GM12878 (cell line): Measurements from ENCODE around the gene TAS2R38. TPM values are rescaled to one million over a fixed set of nuclear protein-coding genes. Genes with fewer than 3 reads are reported as not detected.

Source experiments
- ATAC-seq: fragments of 200-7000 bp; cut with Tn5 transposase; 3 replicates; pipeline ENCODE4 v1.9.1; 2020; ENCODE audit warnings: mild to moderate bottlenecking, moderate library complexity
- BruUV-seq: library from RNA; stranded (reverse); fragments of 400-500 nt; replicated peaks from 2 replicates; lab custom pipeline; 2021; lab: Mats Ljungman, UMichigan
- CTCF ChIA-PET: fragments of 300-600 bp; sonication (Branson Sonifier 250); formaldehyde crosslinking; extraction: SDS; loops from one replicate; lab custom pipeline; 2021; ENCODE audit warnings: inconsistent platforms; lab: Yijun Ruan, JAX
- POLR2A ChIA-PET: fragments of 350-600 bp; formaldehyde crosslinking; extraction: SDS; loops from one replicate; lab custom pipeline; 2021; ENCODE audit warnings: inconsistent platforms; lab: Charles Lee
- RAD21 ChIA-PET: fragments of 300-600 bp; sonication (Branson Sonifier 250); formaldehyde crosslinking; loops from one replicate; lab custom pipeline; 2023; ENCODE audit warnings: antibody characterized with exemption; ENCODE audit not compliant: unreplicated experiment; lab: Charles Lee
- SMC1A ChIA-PET: fragments of 300-600 bp; sonication (Branson Sonifier 250); formaldehyde crosslinking; loops from one replicate; lab custom pipeline; 2023; ENCODE audit not compliant: unreplicated experiment, uncharacterized antibody; lab: Charles Lee
- DNase-seq: peaks from one replicate; pipeline ENCODE4 v3.0.0-alpha.2; 2011; ENCODE audit warnings: low read depth, low spot score
- FAIRE-seq: peaks from 3 replicates; lab custom pipeline; 2011; peaks lifted over from hg19 to GRCh38; lab: Jason Lieb, UNC
- H2AFZ ChIP-seq: 2 replicates; pipeline ENCODE4 v1.6.0; 2011; ENCODE audit warnings: low read depth, low read length, control low read depth; ENCODE audit not compliant: control insufficient read depth
- H3K27ac ChIP-seq: 2 replicates; pipeline ENCODE4 v1.5.1; 2011; ENCODE audit warnings: control low read depth; ENCODE audit not compliant: control insufficient read depth, insufficient read depth
- H3K27me3 ChIP-seq, 2 experiments: replicated peaks in 1 of 2; 2 replicates each; pipeline versions ENCODE4 v1.6.0 to v1.6.1; 2011; ENCODE audit warnings: low read length in 1 of 2; ENCODE audit not compliant: control insufficient read depth in 2 of 2, insufficient read depth in 2 of 2
- H3K36me3 ChIP-seq, 2 experiments: 2 replicates each; pipeline ENCODE4 v1.5.1; 2011; ENCODE audit warnings: low read length in 1 of 2; ENCODE audit not compliant: control insufficient read depth in 2 of 2, insufficient read depth in 2 of 2
- H3K4me1 ChIP-seq: 2 replicates; pipeline ENCODE4 v1.6.1; 2011; ENCODE audit warnings: mild to moderate bottlenecking, low read length, moderate library complexity, mixed read lengths; ENCODE audit not compliant: control insufficient read depth, insufficient read depth
- H3K4me2 ChIP-seq: 2 replicates; pipeline ENCODE4 v1.6.0; 2011; ENCODE audit warnings: control low read depth; ENCODE audit not compliant: control insufficient read depth, insufficient read depth
- H3K4me3 ChIP-seq: fragments of 200-600 bp; sonication (generic); 2 replicates; pipeline ENCODE4 v1.5.1; 2016
- H3K79me2 ChIP-seq: 2 replicates; pipeline ENCODE4 v1.6.0; 2011; ENCODE audit warnings: low read length; ENCODE audit not compliant: control insufficient read depth, insufficient read depth
- H3K9ac ChIP-seq: 2 replicates; pipeline ENCODE4 v1.8.0; 2011; ENCODE audit warnings: low read length, control low read depth, mixed read lengths; ENCODE audit not compliant: control insufficient read depth, insufficient read depth
- H3K9me3 ChIP-seq: replicated peaks from 3 replicates; pipeline ENCODE4 v1.5.1; 2011; ENCODE audit warnings: mild to moderate bottlenecking, low read length; ENCODE audit not compliant: control insufficient read depth, insufficient read depth
- H4K20me1 ChIP-seq: 2 replicates; pipeline ENCODE4 v1.6.0; 2011; ENCODE audit not compliant: control insufficient read depth, insufficient read depth
- BACH1 ChIP-seq: fragments of 450-650 bp; IDR thresholded peaks from 2 replicates; pipeline ENCODE4 v1.6.1; 2017; ENCODE audit warnings: mild to moderate bottlenecking, borderline replicate concordance
- IKZF1 ChIP-seq: fragments of 450-650 bp; conservative IDR thresholded peaks from 2 replicates; pipeline ENCODE4 v1.6.1; 2017; ENCODE audit warnings: antibody characterized with exemption, mild to moderate bottlenecking
- MYC ChIP-seq: IDR thresholded peaks from 2 replicates; pipeline ENCODE4 v1.6.1; 2011; ENCODE audit warnings: mild to moderate bottlenecking, low read length, moderate library complexity, inconsistent platforms; ENCODE audit not compliant: insufficient read depth, insufficient replicate concordance, insufficient read length, severe bottlenecking
- RAD21 ChIP-seq: IDR thresholded peaks from 2 replicates; pipeline ENCODE4 v1.6.1; 2011; ENCODE audit warnings: mild to moderate bottlenecking, low read depth, low read length, moderate library complexity; ENCODE audit not compliant: insufficient read depth
- REST ChIP-seq: IDR thresholded peaks from 2 replicates; pipeline ENCODE4 v1.6.1; 2012; ENCODE audit warnings: mild to moderate bottlenecking, low read depth, low read length
- STAT1 ChIP-seq: fragments of 450-650 bp; conservative IDR thresholded peaks from 2 replicates; pipeline ENCODE4 v1.6.1; 2014; ENCODE audit warnings: antibody characterized with exemption, mild to moderate bottlenecking
- WRNIP1 ChIP-seq: IDR thresholded peaks from 2 replicates; pipeline ENCODE4 v1.6.1; 2011; ENCODE audit warnings: low read depth, low read length, improper control_type of control experiment, borderline replicate concordance
- ZBTB4 ChIP-seq: fragments of 450-650 bp; formaldehyde crosslinking; IDR thresholded peaks from 2 replicates; pipeline ENCODE4 v1.4.0; 2022; ENCODE audit warnings: mild to moderate bottlenecking, moderate library complexity
- ZNF217 ChIP-seq: fragments of 450-650 bp; IDR thresholded peaks from 2 replicates; pipeline ENCODE4 v1.6.1; 2017; ENCODE audit warnings: antibody characterized with exemption, mild to moderate bottlenecking
- WGBS: methylation state at CpG from one replicate; pipeline ENCODE4 v1.1.6; 2016; ENCODE audit warnings: low lambda C conversion rate; ENCODE audit not compliant: insufficient replicate concordance, insufficient coverage; ENCODE audit errors: missing lambda C conversion rate; 5-methylcytosine and 5-hydroxymethylcytosine counted together
- in situ Hi-C: fragments of 300-500 bp; cut with MboI; formaldehyde crosslinking; loops from 9 replicates; pipeline ENCODE4 v1.14.3; 2018; ENCODE audit warnings: mixed read lengths
- intact Hi-C: fragments of 100-400 bp; cut with micrococcal nuclease; formaldehyde crosslinking; loops from one replicate; pipeline ENCODE4 v1.14.2; 2022; ENCODE audit not compliant: unreplicated experiment
- polyA plus RNA-seq, 11 experiments: library from polyadenylated mRNA; depleted of rRNA in 4 of 11; unstranded in 6 of 11; stranded (reverse) in 5 of 11; fragments of >200 nt; fragmentation: Nextera tagmentation in 4 of 11; fragmentation: Illumina TruSeq in 1 of 11; extraction: Ambion mirVana in 4 of 11; extraction: Trizol in 1 of 11; gene quantifications; 1 replicate in 1 of 11; 2 replicates in 10 of 11; pipeline versions ENCODE4 v1.2.1 to v1.2.3, GENCODE V29; 2011 to 2016; ENCODE audit warnings: inconsistent platforms in 2 of 11, missing spikeins in 2 of 11, low read depth in 1 of 11
- total RNA-seq, 4 experiments: library from RNA; depleted of rRNA in 3 of 4; stranded (reverse); fragments of >200 nt in 3 of 4; fragmentation: Illumina TruSeq in 1 of 4; extraction: Trizol in 1 of 4; gene quantifications; 2 replicates each; pipeline versions ENCODE4 v1.2.1 to v1.2.3, GENCODE V29; 2013 to 2021
- TF ChIP-seq, protein P1 (sequence below): IDR thresholded peaks from 2 replicates; pipeline ENCODE4 v1.6.1; 2011; ENCODE audit warnings: borderline replicate concordance, low read depth, mild to moderate bottlenecking, moderate library complexity, mixed read lengths, low read length; ENCODE audit not compliant: insufficient read depth; ENCODE audit errors: extremely low read length

TAS2R38 gene
- total and polyA plus RNA-seq, 10 of the 15 experiments (the other 5 are each of a cell fraction or from before 2014, with no cell fraction given): not detected

GRCh38 chr7:142017451-142017850, 43.9 kb upstream of the TAS2R38 start:
- no peak overlapping the region for H2AFZ ChIP-seq
- H3K9me3 ChIP-seq: no peaks in the 10 kb centered on the region
- CTCF ChIA-PET: no interaction called here
- TF ChIP-seq, protein P1, sequence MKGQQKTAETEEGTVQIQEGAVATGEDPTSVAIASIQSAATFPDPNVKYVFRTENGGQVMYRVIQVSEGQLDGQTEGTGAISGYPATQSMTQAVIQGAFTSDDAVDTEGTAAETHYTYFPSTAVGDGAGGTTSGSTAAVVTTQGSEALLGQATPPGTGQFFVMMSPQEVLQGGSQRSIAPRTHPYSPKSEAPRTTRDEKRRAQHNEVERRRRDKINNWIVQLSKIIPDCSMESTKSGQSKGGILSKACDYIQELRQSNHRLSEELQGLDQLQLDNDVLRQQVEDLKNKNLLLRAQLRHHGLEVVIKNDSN: no peak
- TF ChIP-seq ZBTB4: no peak
- TF ChIP-seq RAD21: no peak
- TF ChIP-seq ZNF217: no peak
- TF ChIP-seq BACH1: no peak
- TF ChIP-seq IKZF1: no peak
- TF ChIP-seq STAT1: no peak
- no peak for TF ChIP-seq MYC
- TF ChIP-seq REST: no peak
- TF ChIP-seq WRNIP1: no peak
- no peak overlapping the region for H3K4me3 ChIP-seq
- ATAC-seq (no peak), DNase-seq (no peak), FAIRE-seq (no peak)
- no peak overlapping the region for H3K9ac ChIP-seq
- H4K20me1 ChIP-seq: no peaks in the 10 kb centered on the region
- H3K79me2 ChIP-seq: no peaks in the 10 kb centered on the region
- no TSS peak for BruUV-seq
- no peak overlapping the region for H3K27ac ChIP-seq
- POLR2A ChIA-PET: no interaction called here
- RAD21 ChIA-PET: no interaction called here
- H3K27me3 ChIP-seq: no peaks in the 10 kb centered on the region
- SMC1A ChIA-PET: interaction anchor here (1.2 kb wide), 1 partner anchor 42 kb away, joined by 3 read pairs; no protein-coding TSS in a partner anchor
- H3K4me1 ChIP-seq: no peaks in the 10 kb centered on the region
- intact Hi-C loops: no loop called here
- 6% methylated on average over 3 of the region's 3 CpGs for WGBS
- H3K36me3 ChIP-seq: no peaks in the 10 kb centered on the region
- in situ Hi-C loops: no loop called here
- no peak overlapping the region for H3K4me2 ChIP-seq
